Activated effector memory CD4-positive, alpha-beta T cell treated with Interleukin-2 at 50 U/mL for 16 hours (primary cell): ENCODE measurements around the gene KCNA2.

Source experiments
- DNase-seq: peaks from one replicate; pipeline ENCODE4 v3.0.0-alpha.2; 2020

The KCNA2 gene

DNA sequence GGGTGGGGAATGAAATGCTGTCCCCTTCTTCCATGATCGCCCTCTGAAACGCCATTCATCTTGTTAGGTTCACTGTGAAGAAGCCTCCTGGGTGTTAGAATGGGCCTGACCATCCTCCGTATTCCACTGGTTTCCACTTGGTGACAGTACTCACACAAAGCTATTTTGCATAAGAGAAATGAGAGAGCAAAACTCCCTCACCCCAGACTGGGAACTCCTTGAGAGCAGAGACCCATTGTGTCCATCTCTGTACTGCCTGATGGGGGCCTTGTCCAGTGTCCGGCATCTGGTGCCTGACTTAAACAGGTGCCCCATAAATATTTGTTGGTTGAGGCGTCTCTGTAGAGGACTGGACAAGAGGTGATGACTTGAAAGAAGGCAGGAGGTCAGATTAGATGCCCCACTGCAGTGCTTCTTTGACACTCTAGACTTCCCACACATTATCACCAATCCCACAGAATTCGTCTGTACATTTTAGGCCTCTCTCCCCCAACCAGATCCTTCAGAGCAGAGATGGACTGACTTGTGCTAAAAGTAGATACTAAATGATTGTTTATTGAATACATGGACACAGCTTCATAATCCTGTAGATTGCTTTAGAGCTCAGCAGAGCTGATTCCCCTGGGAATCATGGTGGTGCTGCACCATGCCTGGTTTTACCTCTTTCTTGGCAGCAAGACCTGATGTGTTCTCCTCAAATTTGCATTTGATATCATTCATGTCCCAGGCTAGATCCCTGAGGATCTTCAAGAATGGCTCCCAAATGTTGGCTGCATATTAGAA, 22.4 kb upstream of the KCNA2 start:
- DNase-seq: no peak

DNA sequence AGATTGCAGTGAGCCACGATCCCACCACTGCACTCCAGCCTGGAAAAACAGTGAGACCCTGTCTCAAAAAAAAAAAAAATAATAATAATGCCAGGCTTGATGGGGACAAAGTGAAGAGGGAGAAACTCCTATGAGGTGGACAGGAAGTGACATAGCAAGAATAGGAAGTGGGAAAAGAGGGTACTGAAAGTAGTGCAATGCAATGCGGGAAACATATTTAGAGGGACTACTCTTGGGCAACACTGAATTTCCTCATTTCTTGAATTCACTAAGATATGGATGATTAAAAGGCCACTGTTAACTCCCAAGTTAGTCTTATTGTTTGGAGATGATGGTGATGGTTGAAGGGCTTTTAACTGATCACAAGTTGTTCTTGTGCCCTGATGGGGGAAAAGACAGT, 21.6 kb upstream of the KCNA2 start:
- no peak for DNase-seq

DNA sequence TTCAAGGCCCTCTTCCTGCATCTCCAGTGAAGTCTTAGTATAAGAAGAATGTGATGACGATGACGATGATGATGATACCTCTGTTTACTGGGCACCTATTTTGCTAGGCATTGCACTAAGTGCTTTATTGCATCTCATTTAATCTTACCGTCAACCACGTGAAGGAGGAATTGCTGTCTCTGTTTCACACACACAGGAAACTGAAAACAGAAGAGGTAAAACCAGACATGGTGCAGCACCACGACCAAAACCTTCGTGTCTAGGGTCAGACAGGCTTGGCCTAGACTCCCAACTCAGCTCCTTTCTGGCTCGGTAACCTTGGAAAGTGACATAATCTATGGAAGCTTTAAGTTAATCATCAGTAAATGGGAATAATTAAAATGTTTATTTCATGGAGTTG, 20.7 kb upstream of the KCNA2 start:
- DNase-seq: no peak

DNA sequence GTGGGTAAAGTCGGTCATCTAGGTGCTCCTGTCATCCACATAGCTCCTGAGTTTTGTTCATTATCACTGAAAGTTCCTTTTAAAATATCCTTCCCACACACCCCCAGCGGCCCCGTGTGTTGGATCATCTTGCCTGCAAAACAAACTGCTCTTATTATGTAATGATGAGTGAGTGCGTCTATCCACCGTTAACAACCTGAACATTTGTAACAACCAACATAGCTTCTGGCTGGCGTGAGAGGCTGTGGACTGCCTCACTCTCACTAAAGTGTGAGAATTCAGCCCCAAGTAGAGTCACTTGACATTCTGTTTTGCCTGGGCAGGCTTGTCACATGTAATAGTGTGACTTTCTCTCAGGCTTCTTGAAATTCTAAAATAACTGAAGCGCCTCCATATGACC, 14.5 kb upstream of the KCNA2 start:
- no peak for DNase-seq

DNA sequence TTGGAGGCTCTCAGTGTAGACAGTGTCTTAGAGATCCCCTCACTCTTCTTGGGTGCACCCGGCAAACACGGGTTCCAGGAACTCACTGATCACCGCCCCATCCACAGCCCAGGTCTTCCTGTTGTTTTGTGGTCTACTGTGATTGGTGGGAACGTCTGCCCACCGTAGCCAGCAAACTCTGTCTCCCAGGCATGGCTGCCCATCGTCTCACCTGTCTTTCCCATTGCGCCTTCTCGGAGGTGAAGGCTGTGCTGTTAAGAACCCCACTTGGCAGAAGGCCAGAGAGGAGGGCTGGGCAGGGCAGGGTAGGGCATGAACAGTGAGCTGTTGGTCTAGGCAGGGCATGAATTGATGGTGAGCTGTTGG, 14.1 kb upstream of the KCNA2 start:
- no peak for DNase-seq

- peak; percentile 82 for DNase-seq
Observed at GRCh38 chr1:110619412-110620249, 13.5 kb upstream of the KCNA2 start.

DNA sequence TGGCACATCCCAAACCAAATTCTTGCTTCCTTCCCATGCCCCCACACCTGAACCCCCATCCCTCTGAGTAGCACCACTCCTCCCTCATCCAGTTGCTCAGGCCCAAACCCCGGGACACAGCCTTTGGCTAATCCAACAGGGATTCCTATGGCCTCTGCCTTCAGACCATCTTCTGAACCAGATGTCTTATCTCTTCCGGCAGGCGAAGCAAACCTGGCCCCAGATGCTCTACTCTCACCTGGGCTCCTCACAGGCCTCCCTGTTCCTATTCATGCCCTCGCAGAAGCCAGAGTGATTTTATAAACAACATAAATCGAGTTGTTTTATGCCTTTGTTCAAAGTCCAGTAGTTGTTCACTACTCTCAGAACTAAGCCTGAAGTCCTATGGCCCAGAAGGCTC, 12.5 kb upstream of the KCNA2 start:
- no peak for DNase-seq

DNA sequence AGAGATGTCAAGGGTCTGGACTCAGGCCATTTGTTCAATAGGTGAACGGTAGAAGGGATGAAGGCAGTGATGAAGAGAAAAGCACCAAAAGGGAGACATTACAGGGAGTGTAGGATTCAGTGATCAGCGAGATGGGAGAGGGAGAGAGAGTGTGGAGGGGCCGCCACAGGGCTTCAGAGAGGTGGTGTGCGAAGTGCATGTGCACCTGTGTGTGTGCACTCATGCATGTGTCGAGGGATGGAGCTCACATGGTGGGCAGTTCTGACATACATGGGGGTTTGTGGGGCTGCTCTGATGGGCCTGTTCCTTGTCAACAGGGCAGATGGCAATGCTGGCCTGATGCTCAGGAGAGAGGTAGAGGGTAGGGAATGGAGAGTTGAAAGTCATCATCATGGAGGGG, 11.4 kb upstream of the KCNA2 start:
- no peak for DNase-seq

GRCh38 chr1:110617116-110617515, 11.0 kb upstream of the KCNA2 start:
- no peak for DNase-seq

DNA sequence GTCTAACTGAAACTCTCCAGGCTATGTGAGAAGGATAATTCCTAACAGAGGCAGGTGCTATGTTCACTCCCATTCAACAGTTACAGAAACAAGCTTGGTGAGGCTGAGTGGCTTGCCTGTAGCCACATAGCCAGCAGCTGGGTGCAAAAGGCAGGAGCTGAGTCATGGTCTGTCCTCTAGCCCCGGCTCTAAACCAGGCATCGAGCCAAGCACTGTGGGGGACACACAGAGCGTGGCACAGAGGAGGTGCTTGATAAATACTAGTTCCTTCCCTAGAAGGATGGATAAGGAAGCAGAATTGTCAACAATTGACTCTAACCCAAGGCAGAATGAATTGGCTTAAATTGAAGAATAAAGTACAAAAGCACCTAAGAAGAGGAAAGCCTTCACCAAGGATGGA, 10.4 kb upstream of the KCNA2 start:
- DNase-seq: no peak

GRCh38 chr1:110615548-110616130, 9.5 kb upstream of the KCNA2 start:
- no peak for DNase-seq

GRCh38 chr1:110612060-110612745, 6.0 kb upstream of the KCNA2 start:
- no peak for DNase-seq

DNA sequence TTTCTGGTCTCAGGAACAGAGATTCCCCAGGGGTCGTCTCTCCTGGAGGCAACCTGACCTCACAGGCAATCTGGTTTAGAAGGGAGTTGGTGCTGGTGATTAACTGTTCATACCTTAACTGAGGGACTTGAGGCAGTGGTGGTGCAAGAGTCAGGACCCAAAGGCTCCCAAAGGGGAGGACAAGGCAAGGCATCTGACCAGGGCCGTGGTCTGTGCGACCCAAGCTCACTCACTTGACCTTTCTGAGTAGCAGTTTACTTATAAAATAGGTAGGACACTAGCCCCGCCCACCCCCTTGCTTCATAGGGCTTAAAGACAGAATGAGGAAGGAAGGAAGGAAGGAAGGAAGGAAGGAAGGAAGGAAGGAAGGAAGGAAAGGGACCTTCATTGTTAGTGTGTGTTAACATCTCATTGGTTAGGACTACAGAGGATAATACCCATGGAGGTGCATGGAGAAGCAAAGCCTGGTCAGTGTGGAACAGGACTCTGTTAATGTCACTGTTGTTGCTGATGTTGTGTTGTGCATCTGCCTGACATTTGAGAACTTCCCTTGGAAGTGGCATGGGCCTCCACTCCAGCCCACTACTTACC, 4.6 kb upstream of the KCNA2 start:
- DNase-seq: no peak

- no peak for DNase-seq
Observed at GRCh38 chr1:110610084-110610483, 3.9 kb upstream of the KCNA2 start.

DNA sequence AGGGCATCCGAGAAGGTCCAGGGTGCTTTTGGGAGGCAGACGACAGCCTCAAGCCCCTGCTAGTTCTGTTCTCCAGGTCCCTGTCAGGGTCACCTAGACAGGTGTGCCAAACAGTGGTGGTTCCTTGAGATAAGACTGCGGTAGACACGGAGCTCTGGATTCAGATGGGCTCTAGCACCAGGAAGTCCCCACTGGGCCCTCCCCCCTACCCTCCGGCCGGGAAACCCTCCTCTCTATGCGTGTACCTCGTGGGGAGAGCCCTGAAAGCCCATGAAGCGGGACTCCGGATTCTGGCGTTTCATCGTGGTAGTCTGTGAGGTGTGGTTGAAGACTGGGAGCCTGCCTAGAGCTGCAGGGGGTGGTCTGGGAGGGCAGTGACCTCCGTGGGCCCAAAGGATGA, 2.1 kb upstream of the KCNA2 start:
- no peak for DNase-seq

DNA sequence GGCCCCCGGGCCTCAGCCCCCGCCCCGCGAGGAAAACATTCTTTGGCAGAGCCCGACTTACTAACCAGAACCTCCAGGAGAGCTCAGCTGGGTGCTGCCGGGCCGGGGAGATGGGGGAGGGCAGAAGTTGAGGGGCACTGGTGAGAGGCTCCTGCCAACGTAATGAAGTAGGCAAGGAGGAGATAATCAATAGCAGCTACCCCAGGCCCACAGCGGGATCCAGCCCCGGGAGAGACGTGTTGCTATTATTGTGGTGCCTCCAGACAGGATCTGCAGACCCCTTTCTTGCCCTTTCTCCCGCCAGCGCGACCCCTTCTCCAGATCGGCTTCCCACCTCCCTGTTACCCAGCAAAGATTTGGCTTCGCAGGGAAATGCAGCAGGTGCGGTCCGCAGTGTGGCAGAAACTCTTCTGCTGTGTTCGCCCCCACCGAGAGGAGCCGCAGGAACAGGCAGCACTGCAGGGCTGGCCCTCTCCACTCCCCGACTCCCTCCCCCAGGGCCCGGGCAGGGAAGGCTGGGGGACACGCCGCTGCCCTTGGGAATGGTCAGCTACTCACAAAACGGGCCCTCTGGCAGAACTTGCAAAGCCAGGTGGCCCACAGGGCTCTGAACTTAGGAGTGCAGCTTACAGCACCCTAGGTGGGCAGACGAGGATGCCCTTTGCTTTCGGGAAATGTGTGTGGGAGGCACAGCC, 1.5 kb upstream of the KCNA2 start:
- no peak for DNase-seq

GRCh38 chr1:110606657-110607535, 738 bp upstream of the KCNA2 start:
- peak; percentile 8 for DNase-seq

DNA sequence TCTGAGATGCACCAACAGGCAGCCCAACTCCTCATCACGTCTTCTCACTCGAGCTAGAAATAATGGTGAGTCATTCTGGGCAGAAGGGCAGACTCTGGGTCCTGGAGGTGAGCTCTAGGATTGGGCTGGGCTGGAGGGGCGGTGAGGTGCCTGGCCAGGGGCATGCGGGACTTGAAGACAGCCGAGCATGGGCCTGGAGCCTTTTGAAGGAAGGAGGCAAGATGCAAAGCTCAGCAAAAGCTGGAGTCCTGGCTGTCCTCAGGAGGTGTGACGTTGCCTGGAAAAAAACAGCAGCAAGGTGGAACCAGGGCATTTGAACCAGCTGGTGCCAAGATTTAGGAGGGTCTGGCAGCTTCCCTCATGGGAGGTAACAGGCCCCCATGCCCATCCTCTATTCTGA, 712 bp downstream of the KCNA2 start:
- DNase-seq: no peak

DNA sequence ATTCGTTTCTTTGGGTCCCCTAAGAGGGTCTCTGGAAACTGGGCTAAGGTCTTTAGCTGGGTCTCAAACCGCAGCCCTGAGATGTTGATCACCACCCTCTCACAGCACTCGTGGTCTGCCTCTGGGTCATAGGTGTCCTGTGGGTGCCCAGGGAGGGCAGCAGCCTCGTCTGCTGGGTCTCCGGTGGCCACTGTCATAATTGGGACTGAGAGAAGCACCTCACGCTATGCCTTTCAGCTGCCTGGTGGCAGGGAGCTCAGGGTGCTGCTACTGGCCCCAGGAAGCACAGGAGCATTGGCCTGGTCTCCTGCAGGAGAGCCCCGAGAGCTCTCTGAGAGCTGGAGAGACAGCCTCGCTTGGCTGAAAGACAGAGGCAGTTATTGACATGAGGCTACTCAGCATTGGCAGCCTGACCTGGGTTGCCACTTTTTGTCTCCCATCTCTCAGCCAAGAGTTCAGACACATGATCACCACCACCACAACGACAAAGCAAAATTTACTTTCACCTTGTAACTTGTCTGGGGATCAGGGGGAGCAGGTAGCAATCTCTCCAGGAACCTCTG, 1.5 kb downstream of the KCNA2 start:
- DNase-seq: no peak

DNA sequence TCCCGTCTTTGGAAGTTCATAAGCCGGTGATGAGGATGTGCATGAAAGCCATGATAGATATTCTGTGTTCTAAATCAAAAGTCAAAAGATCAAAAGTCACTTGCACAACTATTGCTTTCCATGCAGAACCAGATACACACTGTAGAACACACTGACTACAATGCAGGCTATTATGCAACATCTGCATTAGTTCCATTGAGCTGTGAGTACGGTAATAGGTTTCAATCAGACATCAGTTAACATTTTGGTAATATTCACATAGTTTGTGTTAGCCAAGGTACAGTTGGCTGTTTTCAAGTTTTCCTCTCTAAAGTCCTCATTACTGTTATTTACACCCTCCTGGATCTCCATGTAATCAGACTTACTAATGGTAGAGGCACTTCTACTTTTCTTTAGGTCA, 3.1 kb downstream of the KCNA2 start:
- DNase-seq: no peak

GRCh38 chr1:110602466-110602865, 3.7 kb downstream of the KCNA2 start:
- DNase-seq: no peak
